GM10266 (cell line): ENCODE data around the gene ZNF770.

Experiments
- DNase-seq: peaks from one replicate; pipeline ENCODE4 v3.0.0; 2012; ENCODE audit errors: extremely low spot score
- CTCF ChIP-seq: IDR thresholded peaks from 2 replicates; pipeline ENCODE4 v1.5.1; 2012; ENCODE audit warnings: mild to moderate bottlenecking, low read depth; ENCODE audit not compliant: control insufficient read depth, insufficient read depth; ENCODE audit errors: missing control alignments

The ZNF770 gene

DNA sequence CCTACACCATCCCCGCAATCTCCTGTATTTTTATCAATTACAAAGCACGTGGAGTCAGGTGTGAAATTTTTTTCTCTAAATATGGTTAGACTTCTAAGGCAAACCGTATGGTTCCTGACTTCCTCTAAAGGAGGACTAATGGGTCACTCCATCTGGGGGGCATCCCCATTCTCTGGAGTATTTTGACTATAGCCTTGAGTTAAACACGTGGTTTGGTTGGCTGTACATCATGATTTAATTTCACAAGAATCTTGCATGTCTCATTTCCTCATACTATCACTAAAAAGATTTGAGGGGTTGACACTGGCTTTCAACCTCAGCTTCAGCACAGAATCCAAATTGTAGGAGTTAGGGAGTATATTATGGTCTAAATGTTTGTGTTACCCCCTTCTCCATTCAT lies 25.3 kb upstream of the ZNF770 start:
- no peak for TF ChIP-seq CTCF
- no peak for DNase-seq

DNA sequence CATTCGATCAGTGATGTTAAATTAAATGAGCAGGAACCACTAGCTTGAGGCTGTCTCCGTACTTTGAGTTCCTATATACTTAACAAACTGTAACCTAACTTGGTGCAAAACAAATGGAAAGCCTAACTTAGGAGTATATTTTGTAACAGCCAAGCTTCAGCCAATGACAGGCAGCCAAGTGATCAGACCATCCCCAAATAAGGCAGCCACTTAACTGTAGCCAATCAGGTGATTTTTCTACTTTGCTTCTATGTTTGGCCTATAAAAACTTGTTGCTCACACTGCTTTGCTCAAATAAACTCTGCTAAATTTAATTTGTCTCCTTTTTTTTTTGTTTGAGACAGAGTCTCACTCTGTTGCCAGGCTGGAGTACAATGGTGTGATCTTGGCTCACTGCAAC lies 19.3 kb upstream of the ZNF770 start:
- DNase-seq, result no peak
- no peak for TF ChIP-seq CTCF

- DNase-seq, result no peak
- no peak for TF ChIP-seq CTCF
Measured at GRCh38 chr15:35005933-35006332, 17.8 kb upstream of the ZNF770 start.

DNA sequence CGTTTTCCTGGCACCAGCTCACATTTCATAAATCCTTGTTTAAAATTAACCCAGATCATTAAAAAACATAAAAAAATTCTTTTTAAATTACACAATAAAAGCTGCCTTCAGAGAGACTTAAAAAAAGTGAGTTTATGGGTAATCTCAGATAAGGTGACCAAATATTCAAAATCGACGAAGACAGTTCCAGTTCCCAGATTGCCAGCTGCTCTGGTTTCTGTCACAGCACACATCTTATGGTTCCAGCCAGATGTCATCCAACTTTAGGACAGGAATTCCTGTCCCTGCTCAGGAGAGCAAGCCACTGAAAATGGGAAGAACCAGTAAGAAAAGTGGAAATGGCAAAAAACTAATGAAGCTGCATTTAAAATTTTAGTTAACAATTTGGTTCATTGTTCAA lies 15.8 kb upstream of the ZNF770 start:
- DNase-seq, result no peak
- TF ChIP-seq CTCF, result no peak

GRCh38 chr15:35000511-35000910 lies 12.4 kb upstream of the ZNF770 start:
- TF ChIP-seq CTCF, result no peak
- no peak for DNase-seq

DNA sequence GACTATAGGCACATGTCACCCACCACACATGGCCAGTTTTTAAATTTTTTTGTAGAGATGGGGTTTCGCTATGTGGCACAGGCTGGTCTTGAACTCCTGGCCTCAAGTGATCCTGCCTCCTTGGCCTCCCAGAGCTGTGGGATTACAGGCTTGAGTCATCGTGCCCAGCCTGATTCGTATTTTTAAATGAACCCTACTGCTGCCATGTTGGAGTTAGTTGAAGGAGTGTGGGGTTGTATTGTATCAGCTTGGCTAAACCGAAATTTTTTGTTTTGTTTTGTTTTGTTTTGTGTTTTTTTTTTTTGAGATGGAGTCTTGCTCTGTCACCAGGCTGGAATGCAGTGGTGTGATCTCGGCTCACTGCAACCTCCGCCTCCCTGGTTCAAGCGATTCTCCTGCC lies 11.8 kb upstream of the ZNF770 start:
- TF ChIP-seq CTCF, result no peak
- no peak for DNase-seq

GRCh38 chr15:34994925-34995324 lies 6.8 kb upstream of the ZNF770 start:
- DNase-seq, result no peak
- no peak for TF ChIP-seq CTCF
